HG02938 (cell line): Measurements from ENCODE around the gene CST4.
"Not testable (repeated sequence)": the region's sequence is repeated elsewhere in the genome, so short reads cannot be mapped to it uniquely, and the experiment has no call there.

Experiments
- ATAC-seq: cut with Tn5 transposase; IDR thresholded peaks from one replicate; pipeline ENCODE4 v1.9.1; 2021; ENCODE audit warnings: mild to moderate bottlenecking, moderate library complexity; ENCODE audit not compliant: unreplicated experiment

The CST4 gene

DNA sequence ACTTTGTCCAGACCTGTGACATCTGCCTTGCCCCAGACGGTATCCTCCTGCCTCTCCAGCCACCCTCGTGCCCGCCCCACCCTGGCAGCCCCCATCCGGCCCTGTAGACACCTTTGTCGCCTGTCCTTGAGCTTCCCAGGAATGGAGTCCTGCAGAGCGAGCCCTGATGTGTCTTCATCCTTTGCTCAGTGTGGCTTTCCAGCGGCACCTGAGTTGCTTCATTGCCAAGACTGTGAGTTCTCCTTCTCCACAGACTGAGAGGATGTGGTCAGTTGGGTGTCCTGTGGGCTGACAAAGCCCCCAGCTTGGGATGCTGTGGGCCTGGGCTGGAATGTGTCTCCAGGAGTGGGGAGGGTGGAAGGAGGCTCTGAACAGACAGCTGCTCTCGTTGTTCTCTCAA lies 1.7 kb upstream of the CST4 start:
- ATAC-seq, result no peak

- no peak for ATAC-seq
Observed at GRCh38 chr20:23689399-23689690, 507 bp upstream of the CST4 start.

GRCh38 chr20:23687986-23688385 lies 852 bp downstream of the CST4 start:
- no peak for ATAC-seq

GRCh38 chr20:23686046-23686750 lies 2.6 kb downstream of the CST4 start:
- ATAC-seq, result no peak

GRCh38 chr20:23685529-23685896 lies 3.3 kb downstream of the CST4 start:
- not testable (repeated sequence) for ATAC-seq

DNA sequence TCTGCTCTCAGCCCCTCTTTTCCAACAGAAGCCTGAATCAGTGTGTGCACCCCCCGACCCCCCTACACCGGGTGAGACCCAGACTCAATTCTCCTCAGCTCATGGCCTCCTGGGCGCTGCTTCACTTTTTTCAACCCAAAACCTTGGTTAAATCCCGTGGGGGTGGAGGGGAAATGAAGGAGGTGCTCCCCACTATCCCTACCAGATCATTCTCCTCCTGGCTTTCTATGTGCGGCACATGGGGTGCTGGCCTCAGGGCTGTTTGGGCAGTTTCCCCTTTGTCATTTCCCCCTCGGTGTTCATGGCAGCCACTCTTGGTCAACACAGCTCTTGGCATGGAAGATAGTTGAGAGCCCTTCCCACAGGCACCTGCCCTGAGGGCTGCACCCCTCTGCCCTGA lies 4.6 kb downstream of the CST4 start:
- no peak for ATAC-seq

GRCh38 chr20:23683807-23684206 lies 5.0 kb downstream of the CST4 start:
- ATAC-seq, result no peak

GRCh38 chr20:23683281-23683680 lies 5.6 kb downstream of the CST4 start:
- no peak for ATAC-seq

DNA sequence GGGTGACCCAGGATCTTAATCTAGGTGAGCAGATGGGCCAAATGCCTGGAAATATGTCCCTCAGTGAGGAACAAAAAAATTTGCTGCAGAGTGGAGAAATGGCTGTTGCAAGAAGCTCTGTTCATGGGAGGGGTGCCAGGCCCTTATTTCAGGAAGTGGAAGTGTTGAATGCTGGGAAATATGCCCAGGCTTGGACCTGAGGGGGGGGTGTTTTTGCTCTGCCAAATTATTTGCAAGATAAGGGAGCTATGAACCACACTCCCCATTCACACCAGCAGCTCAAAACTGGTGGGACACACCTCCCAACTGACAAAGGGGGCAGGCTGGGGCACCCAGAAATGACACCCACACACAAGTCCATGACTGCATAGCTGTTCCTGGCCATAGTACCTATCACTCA lies 8.7 kb downstream of the CST4 start:
- no peak for ATAC-seq

- ATAC-seq, result no peak
Observed at GRCh38 chr20:23679133-23680092, 9.4 kb downstream of the CST4 start.

GRCh38 chr20:23673209-23673608 lies 15.6 kb downstream of the CST4 start:
- no peak for ATAC-seq

- ATAC-seq, result no peak
Observed at GRCh38 chr20:23672158-23672557, 16.7 kb downstream of the CST4 start.

DNA sequence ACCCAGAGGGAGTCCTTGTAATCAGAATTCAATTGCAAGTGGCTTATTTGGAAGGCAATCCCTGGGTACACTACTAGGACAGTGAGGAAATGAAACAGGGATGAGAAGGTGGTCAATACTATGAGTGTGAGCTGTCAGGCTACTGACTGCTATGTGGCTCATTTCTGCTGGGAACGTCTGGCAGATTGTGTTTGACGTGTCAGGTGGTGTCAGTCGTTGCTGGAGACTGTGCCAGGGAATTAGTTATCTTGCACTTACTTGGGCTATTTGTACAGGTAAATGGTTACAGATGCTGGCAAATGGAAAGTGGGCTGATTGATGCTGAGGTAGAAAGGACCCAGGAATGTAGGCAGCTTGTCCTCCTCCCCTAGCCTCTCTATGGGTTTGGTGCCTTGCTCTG lies 17.4 kb downstream of the CST4 start:
- ATAC-seq, result no peak

DNA sequence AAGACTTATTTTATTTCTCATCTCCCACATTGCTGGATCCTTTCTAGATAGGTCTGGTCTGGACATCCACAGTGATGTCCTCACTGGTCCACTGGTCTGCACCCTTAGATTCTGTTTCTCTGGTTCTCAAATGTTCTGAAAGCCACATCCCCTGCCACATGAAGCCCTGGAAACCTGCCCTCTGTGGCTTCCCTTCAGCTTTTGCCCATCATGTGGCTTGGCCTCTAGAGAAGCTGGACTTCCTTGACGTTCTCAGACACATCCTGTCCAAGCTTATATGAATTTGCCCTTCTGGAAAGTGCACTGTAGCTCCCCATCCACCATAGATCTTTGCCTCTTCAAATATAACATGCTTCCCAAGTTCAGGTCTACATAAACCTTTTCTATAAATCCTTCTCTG lies 18.5 kb downstream of the CST4 start:
- no peak for ATAC-seq

- ATAC-seq, result no peak
Observed at GRCh38 chr20:23669866-23670265, 19.0 kb downstream of the CST4 start.

DNA sequence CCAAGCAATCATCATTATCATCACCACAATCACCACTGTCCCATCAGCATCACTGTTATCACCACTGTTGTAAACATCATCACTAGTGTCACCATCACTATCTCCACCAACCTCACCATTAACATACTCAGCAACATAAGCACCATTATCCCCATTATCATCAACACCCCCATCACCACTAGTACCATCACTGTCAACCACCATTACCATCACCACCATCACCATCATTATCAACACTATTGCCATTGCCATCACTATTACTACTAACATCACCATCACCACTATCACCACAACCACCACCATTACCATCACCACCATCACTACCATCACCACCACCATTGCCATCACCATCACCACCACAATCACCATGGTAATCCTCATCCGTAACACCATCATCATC lies 19.5 kb downstream of the CST4 start:
- no peak for ATAC-seq

- ATAC-seq, result peak; percentile 82
Observed at GRCh38 chr20:23668477-23668951, 20.3 kb downstream of the CST4 start.

DNA sequence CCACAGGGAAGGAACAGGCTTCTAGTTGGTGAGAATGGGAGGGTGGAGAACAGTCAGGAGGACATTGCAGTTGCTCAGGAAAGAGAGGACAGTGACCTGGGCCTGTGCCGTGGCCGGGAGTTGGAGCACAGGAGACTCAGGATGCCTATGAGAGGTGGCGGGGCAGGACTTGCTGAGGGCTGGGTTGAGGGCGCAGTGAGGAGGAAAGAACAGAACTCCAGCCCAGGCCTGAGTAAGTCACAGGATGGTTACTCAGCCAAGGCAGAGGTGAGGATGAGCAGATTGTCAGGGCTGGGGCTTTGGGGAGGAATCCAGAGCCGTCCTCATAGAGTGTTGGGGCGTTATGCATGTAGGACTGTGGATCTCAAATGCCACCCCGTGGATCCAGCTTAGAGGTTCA lies 21.2 kb downstream of the CST4 start:
- ATAC-seq, result no peak

GRCh38 chr20:23666698-23667097 lies 22.1 kb downstream of the CST4 start:
- no peak for ATAC-seq

DNA sequence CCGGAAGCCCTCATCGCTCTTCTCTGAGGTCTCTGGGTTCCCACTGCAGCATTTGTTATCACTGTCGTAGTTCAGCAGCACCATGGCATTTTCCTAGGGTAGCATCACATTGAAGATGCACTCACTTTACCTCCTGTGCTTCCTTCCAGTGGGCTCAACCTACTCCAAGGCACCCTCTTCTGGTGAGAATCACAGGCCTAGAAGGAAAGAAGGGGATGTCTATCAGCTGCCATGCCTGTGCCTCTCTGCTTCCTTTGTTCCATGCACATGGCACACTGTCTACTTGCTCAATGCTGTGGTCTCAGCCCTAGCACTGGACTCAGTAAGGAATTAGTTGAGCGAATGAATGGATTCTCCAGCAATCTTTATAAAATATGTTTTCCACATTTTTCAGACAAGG lies 22.6 kb downstream of the CST4 start:
- ATAC-seq, result no peak

DNA sequence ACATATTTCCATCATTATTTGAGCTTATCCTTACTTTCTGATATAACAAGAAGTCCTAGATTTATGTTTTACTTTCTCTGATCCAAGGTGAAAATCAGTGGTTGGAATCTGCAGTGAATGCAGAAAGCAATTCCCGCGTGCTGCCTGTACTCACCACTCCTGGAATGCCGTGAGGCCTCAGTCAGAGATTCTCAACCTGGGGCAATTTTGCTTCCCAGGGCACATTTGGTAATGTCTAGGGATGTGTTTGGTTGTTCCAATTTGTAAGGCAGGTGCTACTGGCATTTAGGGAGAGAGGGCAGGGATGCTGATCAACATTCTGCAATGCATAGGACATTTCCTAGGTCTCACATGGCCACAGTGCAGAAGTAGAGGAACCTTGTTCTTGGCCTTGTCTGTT lies 23.9 kb downstream of the CST4 start:
- no peak for ATAC-seq

GRCh38 chr20:23664046-23664445 lies 24.8 kb downstream of the CST4 start:
- ATAC-seq, result not testable (repeated sequence)
